Fibroblast of lung (primary cell): ENCODE results near the gene ALDH3B2. TPM values are rescaled to one million over a fixed set of nuclear protein-coding genes. Genes with fewer than 3 reads are reported as not detected.

Source experiments
- DNase-seq, 2 donors: peaks; one replicate each; pipeline versions ENCODE4 v3.0.0 to v3.0.0-alpha.2; 2010; ENCODE audit warnings: low read depth in 2 of 2
- H2AFZ ChIP-seq: 2 replicates; pipeline ENCODE4 v1.5.1; 2012; ENCODE audit warnings: low read length, control low read depth, inconsistent platforms
- H3K27ac ChIP-seq: 2 replicates; pipeline ENCODE4 v1.5.1; 2011; ENCODE audit warnings: low read length, control low read depth; ENCODE audit not compliant: insufficient read depth
- H3K27me3 ChIP-seq: 2 replicates; pipeline ENCODE4 v1.5.1; 2011; ENCODE audit warnings: mild to moderate bottlenecking, low read length; ENCODE audit not compliant: control insufficient read depth, insufficient read depth
- H3K36me3 ChIP-seq: 2 replicates; pipeline ENCODE4 v1.5.1; 2011; ENCODE audit warnings: low read length; ENCODE audit not compliant: control insufficient read depth, insufficient read depth
- H3K4me1 ChIP-seq: 2 replicates; pipeline ENCODE4 v1.5.1; 2011; ENCODE audit warnings: low read length; ENCODE audit not compliant: control insufficient read depth, insufficient read depth; ENCODE audit errors: extremely low read depth
- H3K4me2 ChIP-seq: 2 replicates; pipeline ENCODE4 v1.5.1; 2011; ENCODE audit warnings: low read length, control low read depth; ENCODE audit not compliant: insufficient read depth; ENCODE audit errors: extremely low read depth
- H3K4me3 ChIP-seq, 4 experiments: fragments of 200-600 bp in 1 of 4; sonication (generic) in 1 of 4; replicated peaks in 1 of 4; 2 replicates each; pipeline ENCODE4 v1.5.1; 2011 to 2016; ENCODE audit warnings: low read length in 4 of 4, low read depth in 3 of 4, mild to moderate bottlenecking in 3 of 4, control low read depth in 2 of 4, inconsistent platforms in 1 of 4, mixed read lengths in 1 of 4; ENCODE audit not compliant: insufficient read depth in 1 of 4; ENCODE audit errors: control extremely low read depth in 1 of 4
- H3K79me2 ChIP-seq: 2 replicates; pipeline ENCODE4 v1.5.1; 2012; ENCODE audit warnings: mild to moderate bottlenecking, low read length, inconsistent platforms; ENCODE audit not compliant: control insufficient read depth, insufficient read depth
- H3K9ac ChIP-seq: 2 replicates; pipeline ENCODE4 v1.5.1; 2011; ENCODE audit warnings: mild to moderate bottlenecking, low read length, control low read depth; ENCODE audit not compliant: insufficient read depth
- H3K9me3 ChIP-seq: 2 replicates; pipeline ENCODE4 v1.5.1; 2012; ENCODE audit warnings: low read depth, low read length; ENCODE audit not compliant: control insufficient read depth, insufficient read depth
- H4K20me1 ChIP-seq: 2 replicates; pipeline ENCODE4 v1.5.1; 2011; ENCODE audit warnings: low read length; ENCODE audit not compliant: control insufficient read depth, insufficient read depth; ENCODE audit errors: extremely low read depth
- CTCF ChIP-seq, 2 donors: IDR thresholded peaks in 1 of 2; conservative IDR thresholded peaks in 1 of 2; 1 replicate in 1 of 2; 2 replicates in 1 of 2; pipeline ENCODE4 v1.5.1; 2011 to 2012; ENCODE audit warnings: low read length in 2 of 2, control low read depth in 1 of 2, inconsistent platforms in 1 of 2, low read depth in 1 of 2, mild to moderate bottlenecking in 1 of 2
- EZH2 ChIP-seq: IDR thresholded peaks from 2 replicates; pipeline ENCODE4 v1.5.1; 2012; ENCODE audit warnings: low read length, control low read depth, mild to moderate bottlenecking; ENCODE audit errors: missing control alignments
- polyA plus RNA-seq, 2 donors: library from polyadenylated mRNA; depleted of rRNA in 1 of 2; stranded (reverse) in 1 of 2; unstranded in 1 of 2; fragments of >200 nt; gene quantifications; 2 replicates each; pipeline ENCODE4 v1.2.1, GENCODE V29; 2011 to 2012; ENCODE audit warnings: missing spikeins in 1 of 2
- total RNA-seq: library from RNA; depleted of rRNA; stranded (reverse); fragments of >200 nt; gene quantifications from 2 replicates; pipeline ENCODE4 v1.2.1, GENCODE V29; 2014

Gene ALDH3B2
- total and polyA plus RNA-seq, 2 donors (not counting 1 experiment from before 2014, with no cell fraction given): not detected

- no peak overlapping the region for H3K9ac ChIP-seq
- no peaks in the 10 kb centered on the region for H3K79me2 ChIP-seq
- H3K9me3 ChIP-seq: no peaks in the 10 kb centered on the region
- H3K36me3 ChIP-seq: no peaks in the 10 kb centered on the region
- H3K27me3 ChIP-seq: peaks cover 15% of the 10 kb centered on the region
- H3K4me3 ChIP-seq: no peak overlapping the region
- DNase-seq: no peak
- no peak overlapping the region for H3K27ac ChIP-seq
- H3K4me1 ChIP-seq: no peaks in the 10 kb centered on the region
- H2AFZ ChIP-seq: no peak overlapping the region
- H3K4me2 ChIP-seq: no peak overlapping the region
- no peaks in the 10 kb centered on the region for H4K20me1 ChIP-seq
- TF ChIP-seq CTCF (conservative IDR thresholded peaks at IDR 0.05 in 1 of 2, IDR thresholded peaks at IDR 0.05 in 1 of 2; ENCODE audit: low read depth in 1 of 2, low read length in 2 of 2): no peak
These were observed 57.0 kb downstream of the ALDH3B2 start for GRCh38 chr11:67617243-67617953.

- Histone ChIP-seq H3K9me3 (no peaks in the 10 kb centered on the region), H3K79me2 (no peaks in the 10 kb centered on the region), H3K27me3 (peaks cover 15% of the 10 kb centered on the region), H3K4me2 (no peak overlapping the region), H2AFZ (no peak overlapping the region), H3K36me3 (no peaks in the 10 kb centered on the region), H4K20me1 (no peaks in the 10 kb centered on the region), H3K4me1 (no peaks in the 10 kb centered on the region), H3K27ac (no peak overlapping the region), H3K9ac (no peak overlapping the region), H3K4me3 (no peak overlapping the region)
- no peak for DNase-seq
- TF ChIP-seq CTCF (conservative IDR thresholded peaks at IDR 0.05 in 1 of 2, IDR thresholded peaks at IDR 0.05 in 1 of 2; ENCODE audit: low read depth in 1 of 2, low read length in 2 of 2): no peak
- TF ChIP-seq EZH2: no peak
These were observed 57.8 kb downstream of the ALDH3B2 start for GRCh38 chr11:67616431-67617242.

GRCh38 chr11:67615728-67616430, 58.5 kb downstream of the ALDH3B2 start:
- TF ChIP-seq EZH2 (no peak), CTCF (conservative IDR thresholded peaks at IDR 0.05 in 1 of 2, IDR thresholded peaks at IDR 0.05 in 1 of 2; ENCODE audit: low read depth in 1 of 2, low read length in 2 of 2) (no peak)
- Histone ChIP-seq H3K9me3 (no peaks in the 10 kb centered on the region), H2AFZ (no peak overlapping the region), H3K27me3 (peaks cover 15% of the 10 kb centered on the region), H3K4me2 (no peak overlapping the region), H3K79me2 (no peaks in the 10 kb centered on the region), H3K4me1 (no peaks in the 10 kb centered on the region), H3K36me3 (peaks cover 2% of the 10 kb centered on the region), H4K20me1 (no peaks in the 10 kb centered on the region), H3K4me3 (no peak overlapping the region), H3K27ac (no peak overlapping the region), H3K9ac (no peak overlapping the region)
- no peak for DNase-seq
